ENCODE measurements around the gene SRRM2. TPM values are rescaled to one million over a fixed set of nuclear protein-coding genes. Genes with fewer than 3 reads are reported as not detected.

SRRM2 gene
- polyA plus RNA-seq, 4 donors: 392 to 919 (median 636) TPM

DNA sequence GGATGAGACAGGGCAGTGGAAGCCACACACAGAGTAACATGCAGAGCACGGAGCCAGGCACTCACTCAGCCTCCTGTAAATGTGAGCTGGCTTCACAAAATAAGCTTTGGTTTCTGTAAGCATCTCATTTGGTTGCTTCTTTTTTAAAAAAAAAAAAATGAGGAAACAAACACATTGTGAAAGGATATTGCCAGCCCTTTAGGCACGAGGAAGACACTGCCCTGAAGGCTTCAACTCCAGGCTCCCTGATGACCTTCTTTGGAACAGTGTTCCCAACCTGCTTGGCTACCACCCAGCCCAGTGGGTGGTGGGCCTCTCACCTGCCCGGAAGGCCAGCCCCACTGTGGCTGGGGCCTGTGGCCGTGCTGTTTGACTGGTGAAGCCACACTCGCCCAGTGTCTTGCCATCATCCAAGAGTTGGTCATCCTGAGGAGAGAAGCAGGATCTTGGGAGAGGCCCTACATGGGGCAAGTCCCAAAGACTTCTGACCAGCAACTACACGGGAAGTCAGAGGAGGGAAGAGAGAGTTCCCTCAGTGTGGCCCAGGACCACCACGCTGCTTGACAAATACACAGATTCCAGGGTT is 22.8 kb downstream of the SRRM2 start:
- DNase-seq (ENCODE audit: low read depth in 4 of 4, low spot score in 2 of 4): no peak

DNA sequence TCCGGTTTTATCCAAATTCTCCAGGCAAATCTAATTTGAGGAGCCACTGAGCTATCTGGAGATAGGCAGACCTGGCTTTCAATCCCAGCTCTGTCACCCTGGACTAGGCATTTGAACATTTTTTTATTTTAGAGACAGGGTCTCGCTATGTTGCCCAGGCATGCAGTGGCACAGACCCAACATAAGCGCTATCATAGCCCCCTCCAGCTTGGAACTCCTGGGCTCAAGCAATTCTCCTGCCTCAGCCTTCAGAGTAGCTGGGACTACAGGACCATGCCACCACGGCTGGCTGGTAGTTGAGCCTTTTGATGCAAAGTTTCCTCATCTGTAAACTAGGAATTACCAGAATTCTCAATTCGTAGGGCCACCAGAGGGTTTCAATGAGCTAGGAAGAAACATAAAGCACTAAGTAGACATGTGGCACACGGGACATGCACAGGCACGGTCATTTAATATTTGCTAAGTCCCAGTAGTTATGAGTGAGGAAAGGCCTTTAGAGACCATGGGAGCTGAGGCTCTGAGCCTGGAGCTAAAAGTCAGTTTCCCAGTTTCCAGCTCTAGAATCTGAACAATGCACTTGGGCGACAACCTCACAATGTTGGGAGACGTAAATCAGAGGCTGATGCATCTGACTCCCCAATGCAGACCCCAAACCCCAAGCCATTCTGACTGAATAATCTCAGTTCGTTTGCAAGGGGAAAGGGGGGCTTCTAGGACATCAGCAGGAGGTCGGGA is 23.5 kb downstream of the SRRM2 start:
- DNase-seq (ENCODE audit: low read depth in 4 of 4, low spot score in 2 of 4): no peak

GRCh38 chr16:2776500-2777139 is 24.2 kb downstream of the SRRM2 start:
- no peak for DNase-seq (ENCODE audit: low read depth in 4 of 4, low spot score in 2 of 4)

DNA sequence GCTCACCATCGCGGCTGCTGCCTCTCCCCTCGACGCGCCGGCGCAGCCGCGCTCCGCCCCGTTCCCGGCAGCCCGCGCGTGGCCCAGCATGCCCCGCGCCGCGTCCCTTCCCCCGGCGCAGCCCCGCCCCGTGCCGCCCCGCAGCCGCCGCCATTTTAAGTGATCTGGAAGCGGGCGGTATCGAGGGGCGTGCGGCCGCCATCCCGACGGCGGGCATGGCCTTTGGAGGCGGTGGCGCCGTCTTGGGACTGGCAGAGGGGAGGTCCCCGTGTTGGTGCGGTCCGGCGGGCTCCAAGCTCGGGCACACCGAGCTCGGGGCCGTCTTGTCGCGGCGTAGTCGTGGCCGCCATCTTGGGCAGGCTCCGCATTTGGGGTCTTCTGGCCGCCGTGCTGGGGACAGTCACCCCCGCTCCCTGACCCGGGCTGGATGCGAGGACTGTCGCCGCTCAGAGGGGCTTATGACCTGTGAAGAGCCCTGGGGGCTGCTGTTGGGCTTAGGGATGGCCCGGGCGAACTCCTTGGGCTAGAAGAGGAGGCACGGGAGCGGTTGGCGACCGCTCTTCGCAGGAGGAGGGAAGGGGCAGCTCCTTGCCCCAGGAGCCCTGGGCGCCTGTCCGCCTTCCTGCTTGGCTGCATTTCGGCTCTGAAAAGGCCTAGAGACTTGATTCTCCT is 24.9 kb downstream of the SRRM2 start, which contains the start of gene ELOB:
TSS of gene ELOB (minus strand) at position 50 of the 672 bp plus-strand sequence. CDS start at position 9, 41 bp downstream.
- peak; percentile 68 to 82 (median 80) for DNase-seq (ENCODE audit: low read depth in 4 of 4, low spot score in 2 of 4)

GRCh38 chr16:2777903-2778629 is 25.6 kb downstream of the SRRM2 start:
- DNase-seq (ENCODE audit: low read depth in 4 of 4, low spot score in 2 of 4): peak in 3 of 4 donors; percentile 41 to 45 (median 42)

DNA sequence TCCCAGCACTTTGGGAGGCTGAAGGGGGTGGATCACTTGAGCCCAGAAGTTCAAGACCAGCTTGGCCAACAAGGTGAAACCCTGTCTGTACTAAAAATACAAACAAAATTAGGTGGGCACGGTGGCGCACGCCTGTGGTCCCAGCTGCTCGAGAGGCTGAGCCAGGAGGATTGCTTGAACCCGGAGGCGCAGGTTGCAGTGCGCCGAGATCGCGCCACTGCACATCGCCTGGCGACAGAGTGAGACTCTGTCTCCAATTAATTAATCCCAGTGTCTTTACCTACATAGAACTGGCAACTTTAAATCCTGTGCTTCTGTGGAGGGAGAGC is 26.2 kb downstream of the SRRM2 start:
- DNase-seq (ENCODE audit: low read depth in 4 of 4, low spot score in 2 of 4): no peak

DNA sequence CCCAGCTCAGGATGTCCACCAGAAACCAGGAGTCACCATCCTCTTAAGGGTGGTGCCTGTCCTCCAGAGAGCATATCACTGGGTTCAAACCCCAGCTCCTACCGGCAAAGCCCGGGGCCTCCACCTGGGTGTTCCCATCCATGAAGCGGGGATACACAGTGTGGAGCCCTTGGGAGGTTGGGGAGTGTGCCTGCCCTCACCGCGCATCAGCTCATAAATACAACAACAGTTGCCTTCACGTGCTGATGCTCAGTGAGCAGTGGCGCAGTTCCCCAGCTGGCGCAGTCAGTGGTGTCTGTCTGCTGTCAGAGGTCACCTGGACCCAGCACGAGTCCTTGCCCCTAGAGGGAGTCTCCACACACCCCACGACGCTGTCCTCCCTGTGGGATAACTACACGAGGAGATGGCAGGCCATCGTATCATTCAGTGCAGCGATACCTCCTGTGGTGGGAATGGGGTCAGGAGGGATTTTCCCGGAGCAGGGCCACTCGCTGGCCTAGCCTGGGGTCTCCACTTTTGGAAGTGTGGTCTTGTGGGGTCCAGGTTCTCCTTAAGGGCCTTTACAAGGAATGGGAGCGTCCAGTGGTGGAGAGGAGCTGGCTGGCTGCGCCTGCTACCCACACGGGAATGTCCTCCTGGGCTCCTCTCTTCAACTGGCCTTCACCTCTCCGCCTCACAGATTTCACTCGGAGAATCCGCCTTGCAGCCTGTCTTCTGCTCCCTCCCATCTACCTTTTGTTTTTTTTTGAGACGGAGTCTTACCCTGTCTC is 26.9 kb downstream of the SRRM2 start:
- DNase-seq (ENCODE audit: low read depth in 4 of 4, low spot score in 2 of 4): no peak

DNA sequence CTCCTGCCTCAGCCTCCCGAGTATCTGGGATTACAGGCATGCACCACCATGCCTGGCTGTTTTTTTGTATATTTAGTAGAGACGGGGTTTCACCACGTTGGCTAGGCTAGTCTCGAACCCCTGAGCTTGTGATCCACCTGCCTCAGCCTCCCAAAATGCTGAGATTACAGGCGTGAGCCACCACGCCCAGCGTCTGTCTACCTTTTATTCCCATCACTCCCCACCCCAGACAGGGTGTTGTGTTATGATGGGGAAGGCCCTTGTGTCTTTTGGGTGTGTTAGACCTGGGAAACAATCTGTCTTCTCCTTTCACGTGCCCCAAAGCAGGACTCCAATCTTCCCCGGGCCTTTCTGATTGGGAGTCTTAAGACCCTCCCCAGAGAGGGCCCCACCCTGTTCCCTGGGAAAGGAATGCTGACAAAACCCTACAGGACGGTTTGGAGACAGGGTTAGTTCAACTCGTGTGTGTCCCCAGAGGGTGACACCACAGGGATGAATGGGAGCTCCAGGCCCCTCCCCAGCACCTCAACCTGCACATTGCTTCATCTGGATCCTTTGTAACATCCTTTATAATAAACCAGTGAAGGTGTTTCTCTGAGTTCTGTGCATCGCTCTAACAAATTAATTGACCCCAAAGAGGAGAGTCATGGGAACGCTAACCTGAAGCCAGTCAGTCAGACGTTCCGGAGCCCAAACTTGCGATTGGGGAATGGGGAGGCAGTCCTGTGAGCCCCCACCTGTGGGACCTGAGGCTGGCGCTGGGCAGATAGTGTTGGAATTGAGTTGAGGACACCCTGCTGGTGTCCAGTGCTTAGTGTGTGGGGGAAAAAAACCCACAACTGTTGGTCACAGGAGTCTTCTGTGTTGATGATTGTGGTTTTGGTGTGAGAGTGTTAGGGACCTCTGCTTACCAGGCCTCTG is 27.8 kb downstream of the SRRM2 start:
- no peak for DNase-seq (ENCODE audit: low read depth in 4 of 4, low spot score in 2 of 4)

GRCh38 chr16:2782583-2783351 is 30.3 kb downstream of the SRRM2 start:
- DNase-seq (ENCODE audit: low read depth in 4 of 4, low spot score in 2 of 4): no peak

- no peak for DNase-seq (ENCODE audit: low read depth in 4 of 4, low spot score in 2 of 4)
These were observed 31.3 kb downstream of the SRRM2 start for GRCh38 chr16:2783581-2784357.

- no peak for DNase-seq (ENCODE audit: low read depth in 4 of 4, low spot score in 2 of 4)
These were observed 32.1 kb downstream of the SRRM2 start for GRCh38 chr16:2784358-2785100.

- DNase-seq (ENCODE audit: low read depth in 4 of 4, low spot score in 2 of 4): no peak
These were observed 32.9 kb downstream of the SRRM2 start for GRCh38 chr16:2785101-2785991.

GRCh38 chr16:2786061-2786825 is 33.8 kb downstream of the SRRM2 start:
- no peak for DNase-seq (ENCODE audit: low read depth in 4 of 4, low spot score in 2 of 4)

- DNase-seq (ENCODE audit: low read depth in 4 of 4, low spot score in 2 of 4): no peak
These were observed 34.4 kb downstream of the SRRM2 start for GRCh38 chr16:2786826-2787151.

DNA sequence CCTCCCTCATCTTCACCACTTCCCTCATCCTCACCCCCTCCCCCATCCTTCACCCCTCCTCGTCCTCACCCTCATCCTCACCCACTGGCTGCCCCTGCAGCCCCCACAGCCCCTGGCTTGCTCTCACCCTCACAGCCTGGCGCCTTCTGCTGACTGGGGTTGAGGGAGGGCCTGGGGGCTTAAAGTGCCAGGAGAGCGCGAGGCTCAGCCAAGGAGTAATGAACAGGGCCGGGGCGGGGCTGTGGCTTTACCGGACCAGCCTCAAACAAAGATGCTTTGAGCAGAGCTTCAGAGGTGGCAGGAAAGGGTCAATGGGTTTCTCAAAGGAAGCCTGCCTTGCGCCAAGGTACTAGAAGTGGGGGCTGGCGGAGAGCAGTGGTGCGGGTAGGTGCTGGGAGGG is 35.0 kb downstream of the SRRM2 start, which contains the start of gene PRSS33:
TSS of gene PRSS33 (minus strand) at position 155 of the 400 bp plus-strand sequence. CDS start 1,013 bp downstream, outside the sequence.
- DNase-seq (ENCODE audit: low read depth in 4 of 4, low spot score in 2 of 4): no peak
